Epithelial cell of prostate (primary cell): Measurements from ENCODE around the gene TNPO2.
"Not testable (repeated sequence)": the region's sequence is repeated elsewhere in the genome, so short reads cannot be mapped to it uniquely, and the experiment has no call there.

Source experiments
- DNase-seq: peaks from one replicate; pipeline ENCODE4 v3.0.0-alpha.2; 2011; ENCODE audit warnings: low read depth, low spot score
- H3K27ac ChIP-seq: fragments of 450-650 bp; 2 replicates; pipeline ENCODE4 v1.5.1; 2017; ENCODE audit warnings: mild to moderate bottlenecking

The TNPO2 gene

GRCh38 chr19:12711187-12711586, 12.5 kb downstream of the TNPO2 start:
- H3K27ac ChIP-seq: no peak overlapping the region
- no peak for DNase-seq

GRCh38 chr19:12708641-12709040, 15.1 kb downstream of the TNPO2 start:
- no peak overlapping the region for H3K27ac ChIP-seq
- DNase-seq: no peak

- DNase-seq: no peak
- no peak overlapping the region for H3K27ac ChIP-seq
Measured at GRCh38 chr19:12706332-12706718, 17.4 kb downstream of the TNPO2 start.

GRCh38 chr19:12705654-12706331, 17.9 kb downstream of the TNPO2 start:
- H3K27ac ChIP-seq: no peak overlapping the region
- no peak for DNase-seq

- no peak for DNase-seq
- H3K27ac ChIP-seq: no peak overlapping the region
Measured at GRCh38 chr19:12705169-12705568, 18.6 kb downstream of the TNPO2 start.

- H3K27ac ChIP-seq: no peak overlapping the region
- no peak for DNase-seq
Measured at GRCh38 chr19:12703046-12703445, 20.7 kb downstream of the TNPO2 start.

- DNase-seq: no peak
- H3K27ac ChIP-seq: no peak overlapping the region
Measured at GRCh38 chr19:12701596-12702282, 22.0 kb downstream of the TNPO2 start.

- no peak overlapping the region for H3K27ac ChIP-seq
- DNase-seq: no peak
Measured at GRCh38 chr19:12698138-12698537, 25.6 kb downstream of the TNPO2 start.

GRCh38 chr19:12697425-12697824, 26.3 kb downstream of the TNPO2 start:
- not testable (repeated sequence) for DNase-seq, H3K27ac ChIP-seq

- peak; percentile 69 for DNase-seq
- H3K27ac ChIP-seq: peak within 1 kb of the TSS; percentile 46
Measured at GRCh38 chr19:12696366-12697335, 27.1 kb downstream of the TNPO2 start, which contains the start of gene FBXW9. FBXW9 (minus strand) TSS chr19:12696631; CDS start chr19:12696581, 50 bp downstream.

GRCh38 chr19:12695997-12696365, 27.8 kb downstream of the TNPO2 start:
- DNase-seq: no peak
- H3K27ac ChIP-seq: no peak overlapping the region

GRCh38 chr19:12695514-12695913, 28.2 kb downstream of the TNPO2 start:
- DNase-seq: no peak
- no peak overlapping the region for H3K27ac ChIP-seq

GRCh38 chr19:12695096-12695495, 28.6 kb downstream of the TNPO2 start:
- no peak overlapping the region for H3K27ac ChIP-seq
- no peak for DNase-seq

- no peak for DNase-seq
- H3K27ac ChIP-seq: no peak overlapping the region
Measured at GRCh38 chr19:12694641-12695040, 29.1 kb downstream of the TNPO2 start.

- H3K27ac ChIP-seq: no peak overlapping the region
- no peak for DNase-seq
Measured at GRCh38 chr19:12692960-12693359, 30.8 kb downstream of the TNPO2 start.

- no peak for DNase-seq
Measured at GRCh38 chr19:12689581-12690216, 34.0 kb downstream of the TNPO2 start.

GRCh38 chr19:12689012-12689411, 34.7 kb downstream of the TNPO2 start:
- no peak for DNase-seq
- H3K27ac ChIP-seq: no peak overlapping the region

More at GRCh38 chr19:12689581-12690216, 34.0 kb downstream of the TNPO2 start:
- H3K27ac ChIP-seq: no peak overlapping the region

GRCh38 chr19:12687496-12688196, 36.1 kb downstream of the TNPO2 start, which contains the start of gene GNG14:
GNG14 (plus strand) TSS chr19:12687998; CDS start chr19:12688049, 51 bp downstream.
- no peak for DNase-seq
- H3K27ac ChIP-seq: no peak within 1 kb of the TSS

GRCh38 chr19:12685831-12686230, 37.9 kb downstream of the TNPO2 start:
- DNase-seq: no peak
- H3K27ac ChIP-seq: no peak overlapping the region
